Activated naive CD4-positive, alpha-beta T cell treated with anti-CD3 and anti-CD28 coated beads, Interleukin-2, amount 50 U/mL, for 16 hours (primary cell): Measurements from ENCODE around the gene B4GALNT2.
"Not testable (repeated sequence)": the region's sequence is repeated elsewhere in the genome, so short reads cannot be mapped to it uniquely, and the experiment has no call there.

Experiments used
- DNase-seq: peaks from one replicate; pipeline ENCODE4 v3.0.0-alpha.2; 2020

The B4GALNT2 gene

DNA sequence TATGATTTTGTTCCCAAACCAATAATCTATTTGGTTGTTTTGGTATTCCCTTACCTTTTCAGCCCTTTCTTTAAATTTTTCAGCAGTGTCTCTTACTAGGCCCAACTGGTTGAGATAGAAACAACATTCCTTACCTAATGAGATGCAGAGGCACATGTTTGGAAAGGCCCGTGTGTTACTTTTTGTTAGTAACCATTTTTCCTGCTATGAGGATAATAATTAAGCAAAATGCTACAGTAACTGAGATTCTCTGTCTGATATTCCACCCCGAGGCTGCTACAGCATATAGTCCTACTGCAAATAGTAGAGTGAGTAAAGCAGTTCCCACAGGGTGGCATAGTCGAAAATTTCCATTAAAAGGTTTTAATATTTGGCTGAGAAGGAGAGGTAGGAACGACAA is 10.0 kb upstream of the B4GALNT2 start:
- no peak for DNase-seq

DNA sequence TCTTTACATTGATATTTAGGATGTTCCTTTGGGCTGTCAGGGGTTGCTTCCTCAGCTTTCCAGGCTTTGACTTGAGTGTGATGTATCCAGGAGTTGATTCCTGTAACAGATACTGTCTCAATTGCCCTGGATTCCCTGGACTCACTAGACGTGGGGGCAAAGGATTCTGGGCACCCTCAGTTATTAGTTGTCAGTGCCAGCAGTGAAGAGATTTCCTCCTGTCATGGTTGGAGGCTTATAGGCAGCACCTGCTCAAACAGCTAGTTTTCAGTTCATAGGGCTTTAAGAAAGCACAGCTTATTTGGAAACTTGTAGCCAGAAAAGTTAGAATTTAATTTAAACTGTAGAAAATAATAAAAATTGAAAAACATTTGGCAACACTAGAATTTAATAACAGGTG is 9.5 kb upstream of the B4GALNT2 start:
- DNase-seq: no peak

DNA sequence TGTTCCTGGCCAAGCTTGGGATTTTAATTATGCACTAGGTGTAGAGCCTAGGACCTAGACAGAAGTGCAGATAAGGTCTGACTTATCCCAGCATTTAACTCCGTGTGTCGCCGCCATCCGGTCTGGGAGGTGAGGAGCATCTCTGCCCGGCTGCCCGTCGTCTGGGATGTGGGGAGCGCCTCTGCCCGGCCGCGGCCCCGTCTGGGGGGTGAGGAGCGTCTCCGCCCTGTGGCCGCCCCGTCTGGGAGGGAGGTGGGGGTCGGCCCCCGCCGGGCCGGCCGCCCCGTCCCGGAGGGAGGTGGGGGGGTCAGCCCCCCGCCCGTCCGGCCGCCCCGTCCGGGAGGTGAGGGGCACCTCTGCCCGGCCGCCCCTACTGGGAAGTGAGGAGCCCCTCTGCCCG is 7.1 kb upstream of the B4GALNT2 start:
- DNase-seq: no peak

DNA sequence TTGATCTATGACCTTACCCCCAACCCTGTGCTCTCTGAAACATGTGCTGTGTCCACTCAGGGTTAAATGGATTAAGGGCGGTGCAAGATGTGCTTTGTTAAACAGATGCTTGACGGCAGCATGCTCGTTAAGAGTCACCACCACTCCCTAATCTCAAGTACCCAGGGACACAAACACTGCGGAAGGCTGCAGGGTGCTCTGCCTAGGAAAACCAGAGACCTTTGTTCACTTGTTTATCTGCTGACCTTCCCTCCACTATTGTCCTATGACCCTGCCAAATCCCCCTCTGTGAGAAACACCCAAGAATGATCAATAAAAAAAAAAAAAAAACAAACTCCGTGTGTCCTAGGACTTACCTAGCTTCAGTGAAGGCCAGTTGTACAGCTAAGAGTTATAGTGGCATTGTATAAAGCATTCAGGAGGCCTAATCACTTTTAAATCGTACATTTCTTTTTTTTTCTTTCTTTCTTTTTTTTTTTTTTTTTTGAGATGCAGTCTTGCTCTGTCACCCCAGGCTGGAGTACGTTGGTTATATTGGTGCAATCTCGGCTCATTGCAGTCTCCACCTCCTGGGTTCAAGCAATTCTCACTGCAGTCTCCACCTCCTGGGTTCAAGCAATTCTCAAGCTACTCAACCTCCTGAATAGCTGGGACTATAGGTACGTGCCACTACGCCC is 6.2 kb upstream of the B4GALNT2 start:
- not testable (repeated sequence) for DNase-seq

DNA sequence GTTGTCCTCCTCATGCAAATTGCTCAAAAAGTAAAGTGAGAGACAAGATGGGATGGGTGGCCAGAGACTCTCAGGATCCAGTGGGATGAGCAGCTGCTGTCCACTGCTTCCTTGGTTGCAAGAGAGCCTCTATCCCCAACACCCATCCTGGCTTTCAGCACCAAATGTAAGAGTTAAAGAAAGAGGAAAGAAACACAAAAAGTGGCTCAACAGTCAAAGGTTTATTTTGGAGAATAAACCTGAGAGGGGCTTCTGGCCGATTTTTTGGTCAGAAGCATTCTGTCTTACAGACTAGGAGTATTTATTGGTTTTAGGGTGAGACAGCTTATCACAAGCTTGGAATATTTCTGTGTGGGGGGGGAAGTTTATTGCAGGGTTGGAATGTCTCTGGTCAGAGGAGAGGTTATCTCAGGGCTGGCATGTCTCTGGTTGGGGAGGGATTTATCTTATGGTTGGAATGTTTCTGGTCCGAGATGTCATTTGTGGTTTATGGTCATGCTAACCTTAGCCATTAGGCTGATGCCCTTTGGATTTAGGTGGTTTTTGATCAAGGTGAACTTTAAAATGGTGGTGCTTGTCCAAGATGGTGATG is 3.1 kb upstream of the B4GALNT2 start:
- not testable (repeated sequence) for DNase-seq

DNA sequence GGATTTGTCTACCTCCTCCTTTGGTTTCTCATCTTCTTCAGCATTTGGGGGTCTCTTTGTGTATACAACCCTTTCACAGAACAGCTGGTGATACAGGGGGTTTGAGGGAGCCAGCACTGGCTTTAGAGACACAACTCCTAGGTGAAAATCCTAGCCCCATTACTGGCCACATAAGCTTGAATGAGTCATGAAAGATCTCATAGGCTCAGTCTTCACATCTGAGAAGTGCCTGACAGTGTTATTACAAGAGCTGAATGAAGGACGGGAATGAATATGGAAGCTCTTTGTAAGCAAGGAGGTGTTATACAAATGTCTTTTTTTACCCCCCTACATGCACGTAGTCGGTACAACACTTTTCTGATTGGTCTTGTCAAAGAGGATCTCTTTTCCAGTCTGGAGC is 1.7 kb upstream of the B4GALNT2 start:
- DNase-seq: no peak

DNA sequence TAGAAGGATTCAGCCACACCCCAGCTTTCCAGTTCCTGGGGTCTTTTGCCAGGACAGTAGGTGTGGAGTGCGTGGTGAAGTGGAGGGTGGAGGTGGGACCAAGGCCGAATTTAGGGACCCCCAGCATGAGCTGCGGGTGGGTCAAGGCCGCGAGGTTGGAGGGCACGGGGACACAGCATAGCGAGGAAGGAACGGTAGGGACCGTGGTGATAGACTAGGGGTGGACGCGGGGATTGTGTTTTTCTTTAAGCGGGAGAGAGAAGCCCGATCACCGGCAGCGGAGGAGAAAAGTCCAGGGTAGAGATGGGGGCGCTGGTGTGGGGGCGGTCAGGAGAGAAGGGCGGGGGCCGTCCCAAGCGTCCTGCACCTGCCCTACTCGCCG is 261 bp upstream of the B4GALNT2 start:
- no peak for DNase-seq

DNA sequence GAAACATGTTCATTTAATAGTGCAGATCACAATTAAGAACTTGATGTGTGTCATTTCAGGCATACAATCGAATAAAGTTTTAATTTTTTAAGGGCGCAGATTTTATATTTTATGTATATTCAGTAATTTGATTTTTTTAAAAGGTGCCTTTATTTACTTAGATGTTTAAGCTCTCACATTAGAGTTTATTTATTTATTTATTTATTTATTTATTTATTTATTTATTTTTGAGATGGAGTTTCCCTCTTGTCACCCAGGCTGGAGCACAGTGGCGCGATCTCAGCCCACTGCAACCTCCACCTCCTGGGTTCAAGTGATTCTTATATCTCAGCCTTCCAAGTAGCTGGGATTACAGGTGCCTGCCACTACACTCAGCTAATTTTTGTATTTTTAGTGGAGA is 3.8 kb downstream of the B4GALNT2 start:
- no peak for DNase-seq

DNA sequence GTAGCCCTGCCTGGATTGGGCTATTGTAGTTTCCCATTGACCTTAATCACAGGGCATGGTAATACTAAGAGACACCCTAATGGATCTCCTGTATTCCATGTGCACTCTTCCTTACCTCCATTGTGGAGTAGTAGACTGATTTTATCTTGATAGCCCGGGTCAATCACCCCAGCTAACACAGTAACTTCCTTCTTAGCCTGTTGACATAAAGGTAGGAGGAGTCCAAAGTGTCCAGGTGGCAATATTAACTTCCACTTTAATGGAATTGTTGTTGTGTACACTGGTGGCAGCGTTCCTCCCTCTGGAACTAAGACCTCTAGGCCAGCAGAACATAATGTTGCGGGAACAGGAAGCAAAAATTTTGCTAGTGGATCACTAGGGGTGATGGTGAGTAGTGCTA is 13.1 kb downstream of the B4GALNT2 start:
- not testable (repeated sequence) for DNase-seq

DNA sequence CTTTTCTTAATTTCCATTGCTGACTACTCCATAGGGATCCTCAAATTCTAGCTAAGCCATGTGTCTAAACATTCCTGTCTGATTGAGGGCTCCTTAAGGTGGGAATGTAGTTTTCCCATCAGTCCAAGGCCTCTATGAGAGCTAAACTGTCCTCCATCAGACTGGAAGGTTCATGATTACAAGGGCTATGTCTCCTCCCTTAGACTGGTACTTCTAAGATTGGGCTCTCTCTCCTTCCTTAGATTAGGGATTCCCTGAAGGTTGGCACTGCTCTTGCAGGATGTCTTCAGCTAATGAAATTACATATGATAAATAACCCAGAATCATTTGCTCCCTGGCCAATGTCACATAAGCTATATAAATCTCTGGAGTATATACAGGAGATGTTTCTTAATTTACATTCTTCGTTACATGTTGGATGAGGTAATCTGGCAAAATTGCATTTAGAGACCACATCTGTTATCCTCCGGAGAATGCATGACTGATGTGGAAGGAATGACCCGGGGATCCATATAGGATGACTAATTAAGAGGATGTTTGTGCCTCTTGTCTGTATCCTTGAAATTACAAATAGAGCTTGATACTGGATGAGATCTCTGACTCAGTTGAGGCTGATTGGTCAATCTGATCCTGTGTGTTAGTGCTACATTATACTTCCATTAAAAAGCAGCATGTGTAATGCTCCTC is 14.2 kb downstream of the B4GALNT2 start:
- DNase-seq: no peak

DNA sequence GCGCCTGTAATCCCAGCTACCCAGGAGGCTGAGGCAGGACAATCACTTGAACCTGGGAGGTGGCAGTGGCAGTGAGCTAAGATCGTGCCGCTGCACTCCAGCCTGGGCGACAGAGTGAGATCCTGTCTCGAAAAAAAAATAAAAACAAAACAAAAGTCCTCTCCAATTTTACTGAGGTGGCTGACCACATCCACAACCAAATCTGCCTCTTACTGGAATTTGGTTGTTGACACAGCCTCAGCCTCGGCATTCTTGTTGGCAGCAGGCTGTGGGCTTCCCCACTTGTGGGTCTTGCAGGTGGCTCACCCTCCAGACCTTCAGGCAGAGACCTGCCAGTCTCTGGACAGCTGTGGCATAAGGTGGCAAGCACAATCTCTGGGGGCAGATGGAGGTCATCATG is 15.6 kb downstream of the B4GALNT2 start:
- DNase-seq: no peak

DNA sequence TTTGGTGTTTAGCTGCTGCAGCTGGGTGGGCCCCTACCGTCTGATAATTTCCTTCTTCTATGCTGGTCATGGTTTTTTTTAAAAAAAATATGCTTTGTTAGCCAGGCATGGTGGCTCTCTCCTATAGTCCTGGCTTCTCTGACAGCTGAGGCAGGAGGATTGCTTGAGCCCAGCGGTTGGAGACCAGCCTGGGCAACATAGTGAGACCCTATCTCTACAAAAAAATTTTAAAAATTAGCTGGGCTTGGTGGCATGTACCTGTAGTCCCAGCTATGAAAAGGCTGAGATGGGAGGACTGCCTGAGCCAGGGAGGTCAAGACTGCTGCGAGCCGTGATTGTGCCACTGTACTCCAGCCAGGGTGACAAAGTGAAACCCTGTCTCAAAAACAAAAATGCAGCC is 19.4 kb downstream of the B4GALNT2 start:
- DNase-seq: no peak

DNA sequence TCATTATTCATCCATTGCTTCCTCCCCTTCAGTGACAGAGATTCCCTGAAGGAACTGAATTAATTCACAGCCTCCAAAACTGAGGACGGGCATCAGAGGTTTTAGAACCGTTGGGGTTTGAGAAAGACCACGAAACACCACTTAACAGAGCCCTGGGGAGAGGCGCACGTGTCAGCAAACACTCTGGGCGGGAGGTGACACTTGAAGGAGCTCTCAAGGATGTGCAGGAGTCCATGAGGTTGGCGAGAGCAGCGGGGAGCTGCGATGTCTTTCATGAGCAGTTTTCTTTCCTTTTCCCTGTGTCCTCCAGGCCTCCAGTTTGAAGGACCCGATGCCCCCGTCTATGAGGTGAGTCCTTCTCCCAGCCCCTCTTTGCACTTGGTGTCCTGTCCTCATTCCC is 23.7 kb downstream of the B4GALNT2 start:
- DNase-seq: no peak

DNA sequence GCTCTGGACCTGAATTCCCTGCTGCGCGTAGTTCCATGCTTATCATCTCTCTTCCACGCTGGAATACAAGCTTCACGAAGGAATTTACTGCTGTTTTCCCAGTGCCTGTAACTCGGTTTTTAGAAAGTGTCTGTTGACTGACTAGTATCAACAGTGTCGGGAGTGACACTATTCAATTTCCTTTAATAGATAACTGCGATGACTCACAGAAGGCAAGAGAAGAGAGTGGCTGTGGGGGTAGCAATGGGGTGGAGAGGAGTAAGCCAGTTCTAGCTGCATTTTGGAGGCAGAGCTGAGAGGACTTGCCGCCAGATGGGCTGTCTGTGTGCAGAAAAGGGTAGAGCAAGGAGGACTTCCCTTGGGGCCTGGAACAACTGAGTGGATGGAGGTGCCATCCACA is 25.2 kb downstream of the B4GALNT2 start:
- DNase-seq: no peak

DNA sequence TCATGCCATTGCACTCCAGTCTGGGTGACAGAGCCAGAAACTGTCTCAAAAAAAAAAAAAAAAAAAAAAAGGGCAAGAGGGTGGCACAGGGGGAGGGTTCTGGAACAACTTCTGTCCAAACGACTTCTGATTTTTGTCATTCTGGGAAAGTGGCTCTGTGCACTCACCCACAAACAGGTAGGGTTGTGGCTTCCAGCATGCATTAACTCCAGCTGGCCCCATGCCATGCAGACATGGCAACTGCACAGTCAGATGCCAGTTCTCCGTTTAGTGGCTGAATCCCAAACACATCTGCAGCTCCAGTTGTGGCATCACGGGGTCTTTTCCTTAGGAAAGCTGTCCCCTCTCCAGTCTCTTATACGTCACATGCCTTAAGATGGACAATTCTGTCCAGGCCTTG is 30.3 kb downstream of the B4GALNT2 start:
- no peak for DNase-seq

DNA sequence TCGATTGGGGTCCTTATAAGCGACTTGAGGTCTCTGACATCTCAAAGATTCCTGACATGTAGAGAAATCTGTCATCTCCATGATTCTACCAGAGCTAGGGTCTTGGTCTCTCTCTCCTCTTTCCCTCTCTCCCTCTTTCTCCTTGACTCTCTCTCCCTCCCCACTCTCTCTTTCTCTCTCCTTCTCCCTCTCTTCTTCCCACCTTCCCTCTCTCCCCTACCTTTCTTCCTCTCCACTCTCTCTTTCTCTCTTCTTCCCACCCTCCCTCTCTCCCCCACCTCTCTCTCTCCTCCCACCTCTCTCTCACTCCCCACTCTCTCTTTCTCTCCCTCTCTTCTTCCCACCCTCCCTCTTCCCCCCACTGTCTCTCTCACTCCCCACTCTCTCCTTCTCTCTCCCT is 32.6 kb downstream of the B4GALNT2 start:
- no peak for DNase-seq

DNA sequence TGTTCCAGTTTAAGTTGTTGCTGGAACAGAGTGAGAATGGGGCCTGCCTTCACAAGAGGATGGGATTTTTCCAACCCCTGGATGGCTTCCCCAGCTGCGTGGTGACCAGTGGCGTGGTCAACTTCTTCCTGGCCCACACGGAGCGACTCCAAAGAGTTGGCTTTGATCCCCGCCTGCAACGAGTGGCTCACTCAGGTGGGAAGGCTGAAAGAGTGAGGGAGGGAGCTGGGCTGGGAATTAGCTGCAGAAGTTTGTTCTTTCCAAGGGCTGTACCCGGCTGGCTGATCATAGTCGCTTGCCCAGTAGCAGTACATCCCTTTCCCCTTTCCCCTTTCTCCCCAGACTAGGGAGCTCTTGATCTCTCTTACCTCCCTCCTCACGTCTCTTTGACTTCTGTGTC is 36.1 kb downstream of the B4GALNT2 start:
- DNase-seq: no peak

DNA sequence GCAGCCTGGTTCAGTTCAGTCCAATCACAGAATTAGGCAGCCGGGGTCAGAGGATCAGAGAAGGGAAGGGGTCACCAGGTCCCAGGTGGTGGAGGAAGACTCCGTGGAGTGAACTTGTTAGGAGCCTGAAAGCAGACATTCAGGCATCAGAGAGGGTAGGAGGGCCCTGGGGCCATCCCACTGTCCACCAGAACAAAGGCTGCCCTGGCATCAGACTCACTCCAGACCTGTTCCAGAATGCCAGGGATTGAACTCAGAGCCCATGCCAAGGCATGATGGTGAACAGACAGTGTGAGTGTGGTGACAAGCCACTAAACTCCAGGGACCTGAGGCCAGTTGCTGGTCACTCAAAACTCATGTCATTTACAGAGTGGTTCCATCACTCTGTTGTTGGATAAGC is 37.6 kb downstream of the B4GALNT2 start:
- DNase-seq: no peak

DNA sequence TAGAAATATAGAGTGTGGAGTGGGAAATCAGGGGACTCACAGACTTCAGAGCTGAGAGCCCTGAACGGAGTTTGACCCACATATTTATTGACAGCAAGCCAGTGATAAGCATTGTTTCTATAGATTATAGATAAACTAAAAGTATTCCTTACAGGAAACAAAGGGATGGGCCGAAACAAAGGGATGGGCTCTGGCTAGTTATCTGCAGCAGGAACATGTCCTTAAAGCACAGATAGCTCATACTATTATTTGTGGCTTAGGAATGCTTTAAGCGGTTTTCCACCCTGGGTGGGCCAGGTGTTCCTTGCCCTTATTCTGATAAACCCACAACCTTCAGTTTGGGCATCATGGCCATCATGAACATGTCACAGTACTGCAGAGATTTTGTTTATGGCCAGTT is 38.1 kb downstream of the B4GALNT2 start:
- not testable (repeated sequence) for DNase-seq

DNA sequence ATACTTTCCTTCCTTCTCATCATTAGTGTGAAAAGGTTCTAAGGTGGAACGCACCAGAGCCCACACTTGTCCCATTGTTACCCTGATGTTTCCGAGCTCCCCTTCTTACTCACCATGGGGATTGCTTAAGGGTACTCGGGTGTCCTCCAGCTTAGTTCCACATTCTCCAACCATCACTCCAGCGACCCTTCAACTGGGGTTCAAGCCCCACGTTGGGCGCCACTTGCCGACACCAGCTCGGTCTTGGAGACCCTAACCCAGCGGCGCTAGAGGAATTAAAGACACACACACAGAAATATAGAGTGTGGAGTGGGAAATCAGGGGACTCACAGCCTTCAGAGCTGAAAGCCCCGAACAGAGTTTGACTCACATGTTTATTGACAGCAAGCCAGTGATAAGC is 43.4 kb downstream of the B4GALNT2 start:
- DNase-seq: not testable (repeated sequence)

DNA sequence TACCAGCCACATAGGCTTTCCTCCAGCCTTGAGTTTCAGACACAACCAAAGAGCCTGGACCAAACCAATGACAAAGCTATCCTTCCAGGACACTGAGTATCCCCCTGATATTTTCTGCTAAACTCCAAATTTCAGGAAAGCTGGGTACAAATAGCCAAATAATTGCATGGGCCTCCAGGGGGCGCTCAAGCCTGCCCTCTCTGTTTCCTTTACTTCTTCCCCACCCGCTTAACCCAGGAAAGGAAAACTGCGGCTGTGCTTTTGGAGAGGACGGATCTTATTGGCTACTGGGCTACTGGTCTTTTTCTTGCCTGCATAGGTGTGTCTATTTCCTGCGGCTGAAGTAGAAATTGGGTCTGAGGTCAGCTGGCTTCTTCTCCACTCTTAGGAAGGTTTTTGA is 47.7 kb downstream of the B4GALNT2 start:
- DNase-seq: peak; percentile 57

DNA sequence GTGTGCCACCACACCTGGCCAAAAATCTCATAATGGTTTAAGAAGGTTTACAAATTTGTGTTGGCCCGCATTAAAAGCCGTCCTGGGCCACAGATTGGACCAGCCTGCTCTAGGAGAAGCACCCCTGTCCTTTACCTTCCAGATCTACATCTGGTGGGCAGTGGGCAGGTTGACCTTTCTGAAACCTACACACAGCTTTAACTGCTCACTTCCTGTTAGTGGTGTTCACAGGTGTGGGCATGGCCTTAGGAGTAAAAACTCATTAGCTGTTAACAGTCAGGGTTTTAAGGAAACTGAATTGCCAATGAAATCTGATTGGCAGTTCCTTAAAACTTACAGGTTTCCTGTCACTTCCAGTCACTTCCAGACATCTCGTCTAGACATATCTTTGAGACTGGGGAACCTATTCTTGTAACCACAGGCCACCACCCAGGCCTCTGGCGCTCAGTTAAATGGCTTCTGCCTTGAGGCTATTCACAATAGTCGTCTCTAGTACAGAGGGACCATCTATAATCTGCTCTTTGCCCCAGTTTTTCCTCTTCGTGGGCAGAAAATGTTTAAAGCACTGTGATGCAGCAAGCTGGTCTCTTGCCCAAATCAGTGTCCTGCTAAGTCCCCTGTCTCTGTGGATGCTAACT is 48.5 kb downstream of the B4GALNT2 start:
- no peak for DNase-seq

DNA sequence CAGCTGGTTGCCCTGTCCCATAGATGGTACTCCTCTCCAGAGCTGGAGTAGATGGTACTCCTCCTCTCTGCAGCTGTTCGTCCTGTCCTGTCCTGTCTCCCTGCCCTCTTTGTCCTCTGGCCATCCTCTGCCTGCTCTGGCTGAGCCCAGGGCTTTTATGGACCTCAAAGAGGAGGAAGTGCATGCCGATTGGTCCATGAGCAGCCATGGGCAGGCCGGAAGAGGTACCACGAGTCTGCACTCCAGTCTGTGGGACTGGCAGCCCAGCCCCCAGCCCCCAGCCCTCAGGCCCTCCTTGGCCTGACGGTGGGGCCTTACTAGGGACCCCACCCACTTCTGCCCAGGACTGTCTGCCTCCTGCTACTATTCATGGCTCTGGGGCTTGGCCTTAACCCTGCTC is 50.8 kb downstream of the B4GALNT2 start:
- no peak for DNase-seq

DNA sequence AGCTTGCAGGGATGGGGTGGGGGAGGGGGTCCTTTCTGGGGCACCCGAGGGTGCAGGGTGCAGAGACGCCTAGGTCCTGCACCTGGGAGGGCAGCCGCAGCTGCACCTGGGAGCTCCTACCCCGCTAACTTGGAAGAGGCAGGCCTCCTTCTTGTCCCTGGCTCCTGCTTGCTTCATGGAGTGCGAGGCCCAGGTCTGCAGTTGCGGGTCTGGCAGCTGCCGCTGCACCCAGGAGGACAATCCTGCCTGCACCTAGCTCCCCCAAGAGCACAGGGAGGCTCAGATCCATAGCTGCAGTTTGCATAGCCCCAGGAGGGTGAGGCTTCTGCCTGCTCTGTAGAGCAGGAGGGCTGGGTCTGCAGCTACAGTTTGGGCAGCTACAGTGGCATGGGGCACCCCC is 51.2 kb downstream of the B4GALNT2 start:
- DNase-seq: no peak
